ENCODE results near the gene PNLIPRP2.

Gene PNLIPRP2

DNA sequence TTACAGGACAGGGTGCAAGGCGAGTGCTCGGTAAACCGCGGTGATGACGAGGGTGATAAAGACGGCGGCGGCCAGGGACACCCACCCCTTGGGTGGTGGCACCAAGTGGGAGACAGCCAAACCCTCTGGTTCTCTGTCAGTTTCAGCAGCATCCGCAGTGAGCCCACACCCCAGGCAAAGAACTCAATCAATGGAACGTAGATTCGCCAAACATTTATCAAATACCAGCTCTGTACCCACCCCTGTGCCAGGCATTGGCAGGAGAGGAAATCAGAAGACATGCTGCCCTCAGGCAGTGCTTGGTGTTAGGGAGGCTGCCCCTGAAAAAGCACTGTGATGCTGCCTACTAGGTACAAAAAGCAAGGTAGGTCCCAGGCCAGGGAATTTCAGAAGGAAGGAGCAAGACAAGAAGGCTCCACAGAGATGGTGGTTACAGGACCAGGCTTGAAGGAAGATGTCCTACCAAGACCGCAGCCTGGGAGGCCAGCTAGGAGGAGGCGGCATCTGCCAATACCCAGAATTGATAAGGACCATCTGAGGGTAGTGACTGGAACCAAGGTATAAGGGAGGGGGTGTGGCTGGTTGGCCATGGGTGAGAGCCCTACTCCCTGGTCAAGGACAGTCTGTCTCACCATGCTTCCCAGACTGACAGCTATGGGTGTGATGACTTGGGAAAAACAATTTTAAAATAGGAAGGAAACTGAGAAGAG, 10.2 kb upstream of the PNLIPRP2 start:
- ChIA-PET POLR2A (interaction anchor here (0.9 kb wide), 1 partner anchor 21 kb away, joined by 3 read pairs; no protein-coding TSS in a partner anchor), CTCF (no interaction called here)
- TF ChIP-seq FOXM1 (IDR thresholded peaks at IDR 0.05; ENCODE audit: borderline replicate concordance) = no peak
- TF ChIP-seq FOXK2 (IDR thresholded peaks at IDR 0.05) = no peak
- TF ChIP-seq ARNT (IDR thresholded peaks at IDR 0.05) = no peak
- TF ChIP-seq SUZ12 (IDR thresholded peaks at IDR 0.05) = no peak
- no peak for TF ChIP-seq NFRKB (IDR thresholded peaks at IDR 0.05)
- no peak for TF ChIP-seq HDGF (IDR thresholded peaks at IDR 0.05; ENCODE audit: borderline replicate concordance)
- TF ChIP-seq ELF4 (IDR thresholded peaks at IDR 0.05) = no peak
- no peak for DNase-seq (ENCODE audit: extremely low spot score)

DNA sequence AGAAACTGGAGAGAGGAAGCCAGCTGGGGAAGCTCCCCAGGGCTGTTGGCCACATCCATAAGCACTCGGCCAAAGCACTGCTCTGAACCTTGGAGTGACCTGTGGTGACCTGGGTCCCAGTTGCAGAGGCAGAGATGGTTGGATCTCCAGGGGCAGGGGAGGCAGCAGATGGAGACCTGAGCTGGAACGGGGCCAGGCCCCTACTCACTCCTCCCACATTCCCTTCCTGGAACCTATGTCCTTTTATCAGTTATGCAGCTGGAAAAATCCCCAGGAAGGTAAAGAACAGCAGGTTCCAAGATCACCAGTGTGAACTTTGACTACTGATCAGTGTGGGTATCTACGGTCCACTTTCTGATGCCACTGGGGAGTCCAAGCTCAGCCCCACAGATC, 9.6 kb upstream of the PNLIPRP2 start:
- TF ChIP-seq ZNF384 (IDR thresholded peaks at IDR 0.05) = no peak
- no peak for TF ChIP-seq FOXK2 (IDR thresholded peaks at IDR 0.05)
- TF ChIP-seq ARNT (IDR thresholded peaks at IDR 0.05) = no peak
- TF ChIP-seq NFRKB (IDR thresholded peaks at IDR 0.05) = no peak
- TF ChIP-seq ELF4 (IDR thresholded peaks at IDR 0.05) = no peak
- DNase-seq (ENCODE audit: extremely low spot score) = no peak
- ChIA-PET CTCF (no interaction called here), POLR2A (interaction anchor here (0.9 kb wide), 1 partner anchor 20 kb away, joined by 3 read pairs; no protein-coding TSS in a partner anchor)

DNA sequence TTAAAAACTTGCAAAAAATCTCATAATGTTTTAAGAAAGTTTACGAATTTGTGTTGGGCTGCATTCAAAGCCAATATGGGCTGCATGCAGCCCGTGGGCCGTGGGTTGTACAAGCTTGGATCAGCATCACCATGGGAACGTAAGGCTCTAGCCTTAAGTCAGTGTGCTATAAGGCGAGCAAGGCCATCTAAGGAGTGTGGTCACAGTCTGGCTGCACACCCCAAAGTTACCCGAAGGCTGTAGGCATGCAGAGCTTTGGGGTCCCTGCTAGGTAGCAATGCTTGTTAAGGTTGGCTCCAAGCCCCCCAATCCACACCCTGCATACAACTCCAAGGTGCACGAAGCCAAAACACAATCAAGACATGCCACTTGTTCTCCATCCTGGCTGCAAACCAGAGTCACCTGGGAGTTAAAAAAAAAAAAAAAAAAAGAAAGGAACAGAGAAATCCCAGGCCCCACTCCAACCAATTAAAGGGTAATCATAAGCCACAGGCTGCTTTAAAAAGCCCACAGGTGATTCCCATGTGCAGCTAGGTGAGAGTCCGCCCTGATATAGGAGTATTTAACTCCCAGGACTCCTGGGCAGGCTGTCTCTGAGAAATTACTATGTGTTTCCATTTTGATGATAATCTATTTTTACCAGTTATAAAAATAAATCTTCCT, 8.5 kb upstream of the PNLIPRP2 start:
- POLR2A ChIA-PET = no interaction called here
- CTCF ChIA-PET = no interaction called here
- no peak for DNase-seq (ENCODE audit: extremely low spot score)
- TF ChIP-seq FOXA1 (IDR thresholded peaks at IDR 0.05) (no peak), FOXK2 (IDR thresholded peaks at IDR 0.05) (no peak), L3MBTL2 (conservative IDR thresholded peaks at IDR 0.05) (no peak), ARNT (IDR thresholded peaks at IDR 0.05) (no peak), FOXM1 (IDR thresholded peaks at IDR 0.05; ENCODE audit: borderline replicate concordance) (no peak), HDGF (IDR thresholded peaks at IDR 0.05; ENCODE audit: borderline replicate concordance) (no peak), TARDBP (IDR thresholded peaks at IDR 0.05) (no peak), CTBP1 (IDR thresholded peaks at IDR 0.05; ENCODE audit: borderline replicate concordance) (no peak), SUZ12 (IDR thresholded peaks at IDR 0.05) (no peak)
- TF ChIP-seq, protein P1, sequence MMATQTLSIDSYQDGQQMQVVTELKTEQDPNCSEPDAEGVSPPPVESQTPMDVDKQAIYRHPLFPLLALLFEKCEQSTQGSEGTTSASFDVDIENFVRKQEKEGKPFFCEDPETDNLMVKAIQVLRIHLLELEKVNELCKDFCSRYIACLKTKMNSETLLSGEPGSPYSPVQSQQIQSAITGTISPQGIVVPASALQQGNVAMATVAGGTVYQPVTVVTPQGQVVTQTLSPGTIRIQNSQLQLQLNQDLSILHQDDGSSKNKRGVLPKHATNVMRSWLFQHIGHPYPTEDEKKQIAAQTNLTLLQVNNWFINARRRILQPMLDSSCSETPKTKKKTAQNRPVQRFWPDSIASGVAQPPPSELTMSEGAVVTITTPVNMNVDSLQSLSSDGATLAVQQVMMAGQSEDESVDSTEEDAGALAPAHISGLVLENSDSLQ (IDR thresholded peaks at IDR 0.05) = no peak

DNA sequence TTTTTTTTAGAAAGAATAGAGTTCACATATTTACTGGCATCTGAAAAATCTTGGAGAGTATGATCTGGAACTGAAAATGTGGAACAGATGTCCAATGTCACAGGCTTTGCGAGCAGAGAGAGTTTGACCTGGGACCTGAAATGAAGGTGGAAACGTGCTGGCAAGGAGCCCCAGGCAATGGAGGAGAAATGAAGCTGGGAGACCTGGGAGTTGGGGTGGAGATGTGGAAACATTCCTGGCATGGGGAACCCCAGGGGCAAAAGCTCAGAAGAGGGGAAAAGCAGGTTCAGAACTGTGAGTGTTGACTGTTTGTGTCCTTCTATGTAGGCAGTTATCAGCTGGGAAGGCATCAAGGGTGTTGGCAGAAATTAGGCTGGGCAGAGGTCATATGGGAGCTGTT, 7.3 kb upstream of the PNLIPRP2 start:
- DNase-seq (ENCODE audit: extremely low spot score) = no peak
- TF ChIP-seq LEF1 (IDR thresholded peaks at IDR 0.05; ENCODE audit: borderline replicate concordance) (no peak), ZNF384 (IDR thresholded peaks at IDR 0.05) (no peak), NFRKB (IDR thresholded peaks at IDR 0.05) (no peak), ELF4 (IDR thresholded peaks at IDR 0.05) (no peak), CTBP1 (IDR thresholded peaks at IDR 0.05; ENCODE audit: borderline replicate concordance) (no peak), L3MBTL2 (conservative IDR thresholded peaks at IDR 0.05) (no peak), ARNT (IDR thresholded peaks at IDR 0.05) (no peak), TARDBP (IDR thresholded peaks at IDR 0.05) (no peak), FOXK2 (IDR thresholded peaks at IDR 0.05) (no peak), HDGF (IDR thresholded peaks at IDR 0.05; ENCODE audit: borderline replicate concordance) (no peak), SP1 (IDR thresholded peaks at IDR 0.05) (no peak), BHLHE40 (IDR thresholded peaks at IDR 0.05; ENCODE audit: borderline replicate concordance) (no peak), SUZ12 (IDR thresholded peaks at IDR 0.05) (no peak), FOXA1 (IDR thresholded peaks at IDR 0.05) (no peak), FOXM1 (IDR thresholded peaks at IDR 0.05; ENCODE audit: borderline replicate concordance) (no peak)
- TF ChIP-seq, protein P1 (IDR thresholded peaks at IDR 0.05) = no peak
- CTCF ChIA-PET = interaction anchor here (0.7 kb wide), 3 partner anchors 69 to 173 kb away, joined by 3 to 5 read pairs (median 4); no protein-coding TSS in a partner anchor
- POLR2A ChIA-PET = no interaction called here

DNA sequence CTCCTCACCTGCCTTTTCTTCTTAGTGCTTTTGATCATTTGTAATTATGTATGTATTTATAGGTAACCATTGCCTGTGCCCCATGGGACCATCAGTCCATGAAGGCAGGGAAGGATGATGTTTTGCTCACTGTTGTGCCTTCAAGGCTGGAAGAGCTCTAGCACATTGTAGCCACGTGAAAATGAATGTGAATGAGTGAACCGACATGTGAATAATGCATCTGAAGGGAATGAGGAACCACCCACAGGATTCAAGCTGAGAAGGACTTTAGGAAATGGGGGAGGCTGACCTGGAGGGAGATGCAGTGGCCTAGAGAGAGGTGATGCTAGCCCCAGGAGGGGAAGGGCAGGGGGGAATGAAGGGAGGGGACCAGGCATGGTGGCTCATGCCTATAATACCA, 6.0 kb upstream of the PNLIPRP2 start:
- CTCF ChIA-PET = no interaction called here
- no peak for TF ChIP-seq ARNT (IDR thresholded peaks at IDR 0.05)
- TF ChIP-seq FOXA1 (IDR thresholded peaks at IDR 0.05) = no peak
- TF ChIP-seq FOXK2 (IDR thresholded peaks at IDR 0.05) = no peak
- no peak for TF ChIP-seq SP1 (IDR thresholded peaks at IDR 0.05)
- TF ChIP-seq, protein P1 (IDR thresholded peaks at IDR 0.05) = no peak
- TF ChIP-seq TARDBP (IDR thresholded peaks at IDR 0.05) = no peak
- no peak for TF ChIP-seq SUZ12 (IDR thresholded peaks at IDR 0.05)
- no peak for TF ChIP-seq NFRKB (IDR thresholded peaks at IDR 0.05)
- no peak for TF ChIP-seq BHLHE40 (IDR thresholded peaks at IDR 0.05; ENCODE audit: borderline replicate concordance)
- TF ChIP-seq CTBP1 (IDR thresholded peaks at IDR 0.05; ENCODE audit: borderline replicate concordance) = no peak
- no peak for TF ChIP-seq HDGF (IDR thresholded peaks at IDR 0.05; ENCODE audit: borderline replicate concordance)
- no peak for TF ChIP-seq L3MBTL2 (conservative IDR thresholded peaks at IDR 0.05)
- no peak for TF ChIP-seq FOXM1 (IDR thresholded peaks at IDR 0.05; ENCODE audit: borderline replicate concordance)
- no peak for TF ChIP-seq ELF4 (IDR thresholded peaks at IDR 0.05)
- no peak for TF ChIP-seq ZNF384 (IDR thresholded peaks at IDR 0.05)
- no peak for TF ChIP-seq LEF1 (IDR thresholded peaks at IDR 0.05; ENCODE audit: borderline replicate concordance)
- DNase-seq (ENCODE audit: extremely low spot score) = no peak
- POLR2A ChIA-PET = no interaction called here

DNA sequence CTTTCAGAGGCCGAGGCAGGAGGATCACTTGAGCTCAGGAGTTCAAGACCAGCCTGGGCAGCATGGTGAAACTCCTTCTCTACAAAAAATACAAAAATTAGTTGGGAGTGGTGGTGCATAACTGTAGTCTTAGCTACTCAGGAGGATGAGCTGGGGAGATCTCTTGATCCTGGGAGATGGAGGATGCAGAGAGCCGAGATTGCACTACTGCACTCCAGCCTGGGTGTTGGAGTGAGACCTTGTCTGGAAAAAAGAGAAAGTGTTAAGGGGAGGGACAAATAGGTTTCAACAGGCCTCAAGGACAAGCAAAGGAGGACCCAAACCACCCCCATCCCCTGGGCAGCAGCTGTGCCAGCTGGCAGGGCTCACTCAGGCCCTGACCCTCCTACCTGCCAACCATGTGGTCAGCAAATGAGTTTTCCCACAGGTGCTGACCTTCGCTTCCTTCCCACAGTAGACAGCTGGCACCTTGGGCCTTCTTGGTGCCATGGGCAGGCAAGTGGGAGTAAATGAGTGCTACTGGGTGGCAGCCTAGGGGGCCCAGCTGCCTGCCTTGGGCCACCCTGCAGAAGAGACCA, 5.5 kb upstream of the PNLIPRP2 start:
- ChIA-PET POLR2A (no interaction called here), CTCF (no interaction called here)
- no peak for DNase-seq (ENCODE audit: extremely low spot score)
- TF ChIP-seq FOXM1 (IDR thresholded peaks at IDR 0.05; ENCODE audit: borderline replicate concordance) = no peak
- TF ChIP-seq, protein P1 (IDR thresholded peaks at IDR 0.05) = no peak
- TF ChIP-seq FOXK2 (IDR thresholded peaks at IDR 0.05) = no peak
- TF ChIP-seq HDGF (IDR thresholded peaks at IDR 0.05; ENCODE audit: borderline replicate concordance) = no peak
- TF ChIP-seq L3MBTL2 (conservative IDR thresholded peaks at IDR 0.05) = no peak
- TF ChIP-seq NFRKB (IDR thresholded peaks at IDR 0.05) = no peak
- TF ChIP-seq BHLHE40 (IDR thresholded peaks at IDR 0.05; ENCODE audit: borderline replicate concordance) = no peak
- no peak for TF ChIP-seq SP1 (IDR thresholded peaks at IDR 0.05)
- TF ChIP-seq CTBP1 (IDR thresholded peaks at IDR 0.05; ENCODE audit: borderline replicate concordance) = no peak
- no peak for TF ChIP-seq FOXA1 (IDR thresholded peaks at IDR 0.05)
